Kidney (tissue), 14 donors: ENCODE data around the gene RAB3C. TPM values are rescaled to one million over a fixed set of nuclear protein-coding genes. Genes with fewer than 3 reads are reported as not detected.

Source experiments
- DNase-seq, 5 donors: peaks; one replicate each; pipeline ENCODE4 v3.0.0-alpha.2; 2013 to 2020
- FAIRE-seq: peaks from 2 replicates; lab custom pipeline; 2012; peaks lifted over from hg19 to GRCh38; lab: Jason Lieb, UNC
- H3K27ac ChIP-seq, 2 donors: one replicate each; pipeline ENCODE4 v1.7.0; 2013; ENCODE audit warnings: low read depth in 2 of 2, low read length in 2 of 2, inconsistent platforms in 1 of 2
- H3K27me3 ChIP-seq: one replicate; pipeline ENCODE4 v1.7.1; 2013; ENCODE audit warnings: low read length, inconsistent platforms; ENCODE audit not compliant: control insufficient read depth, insufficient read depth
- H3K36me3 ChIP-seq, 3 donors: one replicate each; pipeline versions ENCODE4 v1.7.0 to v1.7.1; 2013; ENCODE audit warnings: low read length in 3 of 3, control low read depth in 1 of 3, inconsistent platforms in 1 of 3; ENCODE audit not compliant: insufficient read depth in 3 of 3, control insufficient read depth in 2 of 3
- H3K4me1 ChIP-seq, 3 donors: one replicate each; pipeline versions ENCODE4 v1.7.0 to v1.7.1; 2013; ENCODE audit warnings: low read length in 3 of 3, inconsistent platforms in 1 of 3, low read depth in 1 of 3; ENCODE audit not compliant: control insufficient read depth in 2 of 3, insufficient read depth in 2 of 3
- H3K4me3 ChIP-seq, 3 donors: one replicate each; pipeline versions ENCODE4 v1.7.0 to v1.8.1; 2013; ENCODE audit warnings: low read length in 3 of 3, control low read depth in 1 of 3, inconsistent platforms in 1 of 3
- H3K9ac ChIP-seq, 3 donors: one replicate each; pipeline versions ENCODE4 v1.7.0 to v1.7.1; 2013; ENCODE audit warnings: low read length in 3 of 3, control low read depth in 1 of 3, inconsistent platforms in 1 of 3
- H3K9me3 ChIP-seq, 3 donors: one replicate each; pipeline versions ENCODE4 v1.7.0 to v1.7.1; 2013; ENCODE audit warnings: low read length in 3 of 3, control low read depth in 1 of 3, inconsistent platforms in 1 of 3; ENCODE audit not compliant: control insufficient read depth in 2 of 3, insufficient read depth in 1 of 3
- intact Hi-C: fragments of 100-400 bp; cut with DNase I; formaldehyde crosslinking; loops from one replicate; pipeline ENCODE4 v1.11.1; 2022
- polyA plus RNA-seq: library from polyadenylated mRNA; stranded (reverse); fragments of 350-450 nt; fragmentation: Illumina TruSeq; extraction: RNeasy Lipid Tissue Mini Kit (QIAGEN cat#74804); gene quantifications from one replicate; pipeline ENCODE4 v1.2.3, GENCODE V29; 2014; ENCODE audit warnings: low read depth, low replicate concordance; ENCODE audit not compliant: insufficient read depth
- total RNA-seq: library from RNA; stranded (reverse); fragmentation: NEBNext Ultra II Directional; extraction: Animal tissue kit (Norgen Biotek cat#: 25700); gene quantifications from one replicate; pipeline ENCODE4 v1.2.1, GENCODE V29; 2021
- TF ChIP-seq, protein P1 (sequence below): IDR thresholded peaks from 3 replicates; pipeline ENCODE4 v1.5.1; 2012; ENCODE audit warnings: mild to moderate bottlenecking, moderate library complexity, borderline replicate concordance; ENCODE audit not compliant: insufficient read depth; ENCODE audit errors: extremely low read depth
- donor health status: control.
- donor health status: control.
- donor health status: control.
- donor health status: control.
- donor health status: control.
- donor health status: DM: yes; HTN: yes; CAD: no.
- donor health status: Normal renal cell carcinoma (clear cell type).

RAB3C gene
- total and polyA plus RNA-seq, 2 donors from 2014 or later = 3.7 TPM; not detected in 1

DNA sequence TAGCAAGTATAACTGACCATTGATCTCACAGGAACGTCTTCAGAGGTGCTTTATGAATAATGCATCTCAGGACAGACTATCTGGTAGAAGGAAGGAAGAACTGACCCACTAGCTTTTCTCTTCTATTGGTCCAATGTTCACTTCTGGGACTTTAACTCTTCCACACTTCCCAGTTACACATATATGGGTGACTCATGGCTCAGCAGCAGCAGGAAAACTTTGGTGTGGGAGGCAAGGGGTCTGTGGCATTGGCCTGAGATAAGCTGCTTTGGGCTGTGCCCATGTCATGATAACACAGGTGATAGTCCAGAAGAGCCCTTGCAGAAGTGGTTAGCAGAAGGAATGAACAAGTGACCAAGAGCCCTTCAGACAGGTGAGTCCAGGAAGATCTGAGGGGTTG, 148.8 kb downstream of the RAB3C start:
- H3K9ac ChIP-seq = no peak overlapping the region
- no peak overlapping the region for H3K4me3 ChIP-seq
- H3K27me3 ChIP-seq = no peaks in the 10 kb centered on the region
- H3K9me3 ChIP-seq = no peaks in the 10 kb centered on the region
- no peaks in the 10 kb centered on the region for H3K36me3 ChIP-seq
- intact Hi-C loops = no loop called here
- H3K27ac ChIP-seq = no peak overlapping the region
- FAIRE-seq (no peak), DNase-seq (no peak)
- TF ChIP-seq, protein P1, sequence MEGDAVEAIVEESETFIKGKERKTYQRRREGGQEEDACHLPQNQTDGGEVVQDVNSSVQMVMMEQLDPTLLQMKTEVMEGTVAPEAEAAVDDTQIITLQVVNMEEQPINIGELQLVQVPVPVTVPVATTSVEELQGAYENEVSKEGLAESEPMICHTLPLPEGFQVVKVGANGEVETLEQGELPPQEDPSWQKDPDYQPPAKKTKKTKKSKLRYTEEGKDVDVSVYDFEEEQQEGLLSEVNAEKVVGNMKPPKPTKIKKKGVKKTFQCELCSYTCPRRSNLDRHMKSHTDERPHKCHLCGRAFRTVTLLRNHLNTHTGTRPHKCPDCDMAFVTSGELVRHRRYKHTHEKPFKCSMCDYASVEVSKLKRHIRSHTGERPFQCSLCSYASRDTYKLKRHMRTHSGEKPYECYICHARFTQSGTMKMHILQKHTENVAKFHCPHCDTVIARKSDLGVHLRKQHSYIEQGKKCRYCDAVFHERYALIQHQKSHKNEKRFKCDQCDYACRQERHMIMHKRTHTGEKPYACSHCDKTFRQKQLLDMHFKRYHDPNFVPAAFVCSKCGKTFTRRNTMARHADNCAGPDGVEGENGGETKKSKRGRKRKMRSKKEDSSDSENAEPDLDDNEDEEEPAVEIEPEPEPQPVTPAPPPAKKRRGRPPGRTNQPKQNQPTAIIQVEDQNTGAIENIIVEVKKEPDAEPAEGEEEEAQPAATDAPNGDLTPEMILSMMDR = no peak
- H3K4me1 ChIP-seq = no peaks in the 10 kb centered on the region

DNA sequence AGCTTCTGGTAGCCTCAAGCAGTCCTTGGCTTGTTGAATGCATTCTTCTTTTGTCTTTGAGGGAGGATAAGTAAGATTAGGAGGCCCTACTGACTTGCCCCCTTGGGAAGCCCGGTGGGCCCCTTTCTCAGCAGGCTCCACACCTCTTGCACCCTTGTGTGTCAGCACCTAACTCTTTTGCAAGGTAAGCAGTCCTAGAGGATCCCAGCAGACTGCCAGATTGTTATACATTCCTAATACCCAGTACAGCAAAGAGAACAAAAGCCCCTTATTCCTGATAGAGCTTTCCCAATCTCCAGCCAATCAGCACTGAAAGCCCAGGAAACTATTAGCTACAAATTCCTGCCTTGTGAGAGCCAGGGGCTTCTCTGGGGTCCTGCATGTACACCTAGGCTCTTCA, 152.8 kb downstream of the RAB3C start:
- H3K36me3 ChIP-seq = no peaks in the 10 kb centered on the region
- no peaks in the 10 kb centered on the region for H3K9me3 ChIP-seq
- H3K9ac ChIP-seq = no peak overlapping the region
- no peaks in the 10 kb centered on the region for H3K27me3 ChIP-seq
- no peaks in the 10 kb centered on the region for H3K4me1 ChIP-seq
- FAIRE-seq (no peak), DNase-seq (no peak)
- H3K27ac ChIP-seq = no peak overlapping the region
- TF ChIP-seq, protein P1 = no peak
- intact Hi-C loops = no loop called here
- H3K4me3 ChIP-seq = no peak overlapping the region

- FAIRE-seq (no peak), DNase-seq (no peak)
- Histone ChIP-seq H3K9me3 (no peaks in the 10 kb centered on the region), H3K4me3 (no peak overlapping the region), H3K4me1 (no peaks in the 10 kb centered on the region), H3K36me3 (no peaks in the 10 kb centered on the region), H3K27ac (no peak overlapping the region), H3K27me3 (no peaks in the 10 kb centered on the region), H3K9ac (no peak overlapping the region)
- TF ChIP-seq, protein P1 = no peak
- intact Hi-C loops = no loop called here
Measured at GRCh38 chr5:58736214-58736613, 153.3 kb downstream of the RAB3C start.

DNA sequence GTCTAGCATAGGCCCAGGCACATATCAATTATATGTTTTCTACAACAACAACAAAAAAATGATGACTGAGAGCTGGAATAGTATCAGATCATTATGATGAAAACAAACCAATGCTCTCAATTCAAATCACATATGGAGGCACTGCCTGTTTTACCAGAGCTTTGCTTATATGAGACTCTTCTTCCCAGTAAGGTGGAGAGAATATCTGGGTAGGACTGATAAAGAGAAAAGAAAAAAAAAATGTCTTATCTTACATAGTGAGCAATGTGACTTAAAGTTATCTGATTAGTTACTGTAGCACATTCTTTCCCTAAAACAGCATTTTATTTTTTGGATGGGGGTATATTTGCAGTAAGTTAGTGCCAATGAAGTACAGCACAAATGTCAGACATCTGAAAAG, 154.8 kb downstream of the RAB3C start:
- Histone ChIP-seq H3K4me1 (no peaks in the 10 kb centered on the region), H3K27me3 (no peaks in the 10 kb centered on the region), H3K9ac (no peak overlapping the region), H3K27ac (no peak overlapping the region), H3K4me3 (no peak overlapping the region), H3K36me3 (no peaks in the 10 kb centered on the region), H3K9me3 (no peaks in the 10 kb centered on the region)
- intact Hi-C loops = no loop called here
- DNase-seq (no peak), FAIRE-seq (no peak)
- TF ChIP-seq, protein P1 = no peak
